Spleen (tissue), 7 donors: ENCODE measurements around the gene UST.

ENCODE experiments used
- CTCF ChIP-seq, 11 experiments: fragments of 200-600 bp in 7 of 11; fragments of 450-650 bp in 4 of 11; sonication (generic) in 4 of 11; IDR thresholded peaks in 8 of 11; conservative IDR thresholded peaks in 3 of 11; 1 replicate in 7 of 11; 2 replicates in 4 of 11; pipeline versions ENCODE4 v1.4.0 to v1.8.0; 2016 to 2021; ENCODE audit warnings: antibody characterized with exemption in 11 of 11, inconsistent platforms in 4 of 11, mild to moderate bottlenecking in 1 of 11
- POLR2A ChIP-seq, 3 donors: fragments of 450-650 bp; IDR thresholded peaks; one replicate each; pipeline ENCODE4 v1.5.1; 2017; ENCODE audit warnings: antibody characterized with exemption in 3 of 3, mild to moderate bottlenecking in 1 of 3
- donor health status: DM: no; HTN: no; CAD: no; lungs with moderate emphysema.
- donor health status: DM: no; HTN: no; CAD: no.
- donor health status: DM: no; HTN: no; CAD: no.

DNA sequence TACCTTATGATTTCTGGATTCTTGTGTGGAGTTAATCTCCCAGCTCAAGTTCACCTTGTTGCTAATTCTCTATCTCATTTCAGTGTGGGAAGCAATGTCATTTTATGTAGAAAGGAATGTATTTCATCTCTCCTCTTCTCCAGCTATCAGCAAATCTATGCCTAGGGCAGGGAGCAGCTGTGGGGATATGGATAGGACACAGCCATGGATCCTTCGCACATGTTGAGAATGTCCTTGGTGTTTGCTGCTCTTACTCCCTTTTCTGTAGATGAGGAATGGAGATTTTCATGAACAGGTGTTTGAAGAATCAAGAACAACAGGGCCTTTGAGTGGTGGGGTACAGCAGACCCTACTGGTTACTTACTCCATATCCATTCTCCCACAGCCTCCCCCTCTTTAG is 182.0 kb downstream of the UST start:
- no peak for TF ChIP-seq CTCF (IDR thresholded peaks at IDR 0.05 in 8 of 11, conservative IDR thresholded peaks at IDR 0.05 in 3 of 11)
- TF ChIP-seq POLR2A (IDR thresholded peaks at IDR 0.05): no peak
